B cell (primary cell): ENCODE data around the gene PREX1. TPM values are rescaled to one million over a fixed set of nuclear protein-coding genes. Genes with fewer than 3 reads are reported as not detected.

Source experiments
- ATAC-seq: fragments of 200-7000 bp; cut with Tn5 transposase; one replicate; pipeline ENCODE4 v1.10.0; 2021; ENCODE audit warnings: low read depth, mild to moderate bottlenecking, moderate number of reproducible peaks, moderate library complexity
- CTCF ChIA-PET: fragments of 350-600 bp; sonication (Branson Sonifier 250); formaldehyde crosslinking; loops from one replicate; lab custom pipeline; 2021; ENCODE audit warnings: antibody characterized with exemption, inconsistent platforms; lab: Charles Lee
- POLR2A ChIA-PET: fragments of 350-600 bp; sonication (Branson Sonifier 250); formaldehyde crosslinking; loops from one replicate; lab custom pipeline; 2021; ENCODE audit warnings: antibody characterized with exemption; lab: Charles Lee
- DNase-seq: peaks from one replicate; pipeline ENCODE4 v3.0.0; 2013
- H2AFZ ChIP-seq: 2 replicates; pipeline ENCODE4 v1.6.1; 2012; ENCODE audit warnings: mild to moderate bottlenecking, low read depth, low read length; ENCODE audit not compliant: insufficient read depth, poor library complexity, severe bottlenecking
- H3K27ac ChIP-seq, 2 donors: 1 replicate in 1 of 2; 2 replicates in 1 of 2; pipeline ENCODE4 v1.5.1; 2012 to 2013; ENCODE audit warnings: low read length in 2 of 2, mild to moderate bottlenecking in 2 of 2, moderate library complexity in 1 of 2
- H3K27me3 ChIP-seq, 4 experiments: fragments of 200-600 bp in 1 of 4; sonication (generic) in 1 of 4; replicated peaks in 1 of 4; 1 replicate in 2 of 4; 2 replicates in 2 of 4; pipeline versions ENCODE4 v1.6.1 to v1.7.0; 2013 to 2016; ENCODE audit warnings: low read length in 3 of 4, mild to moderate bottlenecking in 2 of 4, mixed read lengths in 1 of 4, moderate library complexity in 1 of 4; ENCODE audit not compliant: insufficient read depth in 4 of 4, control insufficient read depth in 3 of 4; ENCODE audit errors: control extremely low read depth in 1 of 4
- H3K36me3 ChIP-seq, 2 experiments: replicated peaks in 1 of 2; 1 replicate in 1 of 2; 2 replicates in 1 of 2; pipeline versions ENCODE4 v1.6.1 to v1.7.1; 2013; ENCODE audit warnings: low read length in 1 of 2; ENCODE audit not compliant: insufficient read depth in 2 of 2, control insufficient read depth in 1 of 2; ENCODE audit errors: control extremely low read depth in 1 of 2, extremely low read depth in 1 of 2
- H3K4me1 ChIP-seq, 2 donors: fragments of 200-600 bp in 1 of 2; sonication (generic) in 1 of 2; 1 replicate in 1 of 2; 2 replicates in 1 of 2; pipeline versions ENCODE4 v1.5.1 to v1.6.1; 2013 to 2017; ENCODE audit warnings: low read length in 2 of 2; ENCODE audit not compliant: control insufficient read depth in 2 of 2, insufficient read depth in 2 of 2
- H3K4me2 ChIP-seq: replicated peaks from 2 replicates; pipeline ENCODE3; 2012; ENCODE audit warnings: mild to moderate bottlenecking, low read depth, low read length; ENCODE audit not compliant: poor library complexity, severe bottlenecking
- H3K4me3 ChIP-seq, 5 experiments: fragments of 200-600 bp in 1 of 5; sonication (generic) in 1 of 5; 1 replicate in 3 of 5; 2 replicates in 2 of 5; pipeline versions ENCODE4 v1.5.1 to v1.7.0; 2011 to 2016; ENCODE audit warnings: low read length in 4 of 5, mild to moderate bottlenecking in 4 of 5, low read depth in 2 of 5, control low read depth in 1 of 5, moderate library complexity in 1 of 5; ENCODE audit not compliant: insufficient read depth in 1 of 5; ENCODE audit errors: control extremely low read depth in 1 of 5, extremely low read depth in 1 of 5
- H3K79me2 ChIP-seq: fragments of 200-600 bp; sonication (generic); one replicate; pipeline ENCODE4 v1.6.0; 2016; ENCODE audit warnings: low read length; ENCODE audit not compliant: control insufficient read depth, insufficient read depth
- H3K9ac ChIP-seq: fragments of 200-600 bp; sonication (generic); 2 replicates; pipeline ENCODE4 v1.6.1; 2017; ENCODE audit warnings: mild to moderate bottlenecking, low read length, moderate library complexity
- H3K9me3 ChIP-seq, 3 donors: one replicate each; pipeline versions ENCODE4 v1.6.1 to v1.7.1; 2013; ENCODE audit warnings: low read length in 2 of 3; ENCODE audit not compliant: control insufficient read depth in 2 of 3, insufficient read depth in 1 of 3; ENCODE audit errors: control extremely low read depth in 1 of 3
- H4K20me1 ChIP-seq: 2 replicates; pipeline ENCODE4 v1.6.0; 2012; ENCODE audit warnings: mild to moderate bottlenecking, low read length; ENCODE audit not compliant: insufficient read depth, control insufficient read depth, poor library complexity, severe bottlenecking
- H3K27ac Mint-ChIP-seq: one replicate; pipeline ENCODE4 v1.8.0; 2021; ENCODE audit warnings: mixed read lengths
- H3K27me3 Mint-ChIP-seq: one replicate; pipeline ENCODE4 v1.8.0; 2021; ENCODE audit warnings: mixed read lengths
- H3K4me1 Mint-ChIP-seq: one replicate; pipeline ENCODE4 v1.8.0; 2021; ENCODE audit warnings: mixed read lengths
- H3K4me3 Mint-ChIP-seq: one replicate; pipeline ENCODE4 v1.8.0; 2021; ENCODE audit warnings: mixed read lengths
- H3K9me3 Mint-ChIP-seq: one replicate; pipeline ENCODE4 v1.8.0; 2022; ENCODE audit warnings: mixed read lengths; ENCODE audit not compliant: insufficient read depth
- CTCF ChIP-seq: fragments of 200-600 bp; IDR thresholded peaks from one replicate; pipeline ENCODE4 v1.8.0; 2022; ENCODE audit warnings: antibody characterized with exemption, mild to moderate bottlenecking
- EZH2 ChIP-seq: IDR thresholded peaks from 2 replicates; pipeline ENCODE4 v1.6.1; 2012; ENCODE audit warnings: borderline replicate concordance, low read depth, mild to moderate bottlenecking, moderate library complexity, low read length; ENCODE audit not compliant: insufficient read depth, poor library complexity, severe bottlenecking
- WGBS: methylation state at CpG from one replicate; pipeline ENCODE4 v1.1.5; 2013; ENCODE audit warnings: missing lambda C conversion rate; ENCODE audit not compliant: insufficient coverage; 5-methylcytosine and 5-hydroxymethylcytosine counted together
- intact Hi-C: fragments of 100-400 bp; cut with micrococcal nuclease; formaldehyde crosslinking; loops from one replicate; pipeline ENCODE4 v1.10.0; 2022
- polyA plus RNA-seq: library from polyadenylated mRNA; depleted of rRNA; stranded (reverse); fragments of >200 nt; gene quantifications from 2 replicates; pipeline ENCODE4 v1.2.3, GENCODE V29; 2012
- total RNA-seq, 2 donors: library from RNA; stranded (reverse); fragments of 120-200 nt in 1 of 2; gene quantifications; 1 replicate in 1 of 2; 2 replicates in 1 of 2; pipeline versions ENCODE4 v1.2.3 to v1.2.4, GENCODE V29; 2013 to 2022

Gene PREX1
- total and polyA plus RNA-seq, 2 donors (not counting 1 experiment from before 2014, with no cell fraction given), result 79.1 to 99.4 TPM

- H3K27me3 Mint-ChIP-seq, result peaks cover 7% of the 10 kb centered on the region
- peaks cover 0 to 5% (median 0%) of the 10 kb centered on the region in 4 experiments for H3K27me3 ChIP-seq
- H3K79me2 ChIP-seq, result no peaks in the 10 kb centered on the region
- ChIA-PET CTCF (no interaction called here), POLR2A (no interaction called here)
- no peak overlapping the region for H3K27ac ChIP-seq
- no peak overlapping the region for H3K9ac ChIP-seq
- no peak overlapping the region for H2AFZ ChIP-seq
- no peak for DNase-seq
- H3K4me3 Mint-ChIP-seq, result no peak overlapping the region
- no peaks in the 10 kb centered on the region for H4K20me1 ChIP-seq
- no peaks in the 10 kb centered on the region for H3K4me1 Mint-ChIP-seq
- no peak overlapping the region for H3K4me2 ChIP-seq
- no peak overlapping the region for H3K4me3 ChIP-seq
- TF ChIP-seq EZH2 (no peak), CTCF (no peak)
- no peaks in the 10 kb centered on the region for H3K36me3 ChIP-seq
- intact Hi-C loops, result no loop called here
- H3K9me3 ChIP-seq, result no peaks in the 10 kb centered on the region
- H3K9me3 Mint-ChIP-seq, result no peaks in the 10 kb centered on the region
- H3K27ac Mint-ChIP-seq, result no peak overlapping the region
- ATAC-seq, result no peak
- 86% methylated on average over 10 of the region's 17 CpGs for WGBS
- no peaks in the 10 kb centered on the region for H3K4me1 ChIP-seq
Measured at GRCh38 chr20:48605364-48606171, 222.2 kb downstream of the PREX1 start.

GRCh38 chr20:48604936-48605335 lies 222.9 kb downstream of the PREX1 start:
- Histone ChIP-seq H3K36me3 (no peaks in the 10 kb centered on the region), H3K4me1 (no peaks in the 10 kb centered on the region), H4K20me1 (no peaks in the 10 kb centered on the region), H3K4me3 (no peak overlapping the region), H3K9ac (no peak overlapping the region), H3K27me3 (peaks cover 0 to 5% (median 0%) of the 10 kb centered on the region in 4 experiments), H2AFZ (no peak overlapping the region), H3K27ac (no peak overlapping the region), H3K79me2 (no peaks in the 10 kb centered on the region), H3K9me3 (no peaks in the 10 kb centered on the region), H3K4me2 (no peak overlapping the region)
- no peak overlapping the region for H3K27ac Mint-ChIP-seq
- no peak overlapping the region for H3K4me3 Mint-ChIP-seq
- DNase-seq, result no peak
- intact Hi-C loops, result no loop called here
- ChIA-PET CTCF (no interaction called here), POLR2A (no interaction called here)
- WGBS, result 76% methylated on average over 2 of the region's 7 CpGs
- H3K9me3 Mint-ChIP-seq, result no peaks in the 10 kb centered on the region
- peaks cover 3% of the 10 kb centered on the region for H3K4me1 Mint-ChIP-seq
- peaks cover 11% of the 10 kb centered on the region for H3K27me3 Mint-ChIP-seq
- no peak for TF ChIP-seq EZH2
- no peak for TF ChIP-seq CTCF
- ATAC-seq, result no peak
